ENCODE results near the gene ALCAM.
"Not testable (repeated sequence)": the region's sequence is repeated elsewhere in the genome, so short reads cannot be mapped to it uniquely, and the experiment has no call there.

- TF ChIP-seq CTCF (conservative IDR thresholded peaks at IDR 0.05; ENCODE audit: low read length); EZH2phosphoT487 (IDR thresholded peaks at IDR 0.05; ENCODE audit: borderline replicate concordance, low read depth, low read length): not testable (repeated sequence)
Observed at GRCh38 chr3:105601756-105602155, 235.0 kb downstream of the ALCAM start.

Measured in OCI-LY7 (cell line).